H1 (cell line): ENCODE data around the gene EVPLL. TPM values are rescaled to one million over a fixed set of nuclear protein-coding genes. Genes with fewer than 3 reads are reported as not detected.
"Not testable (repeated sequence)": the region's sequence is repeated elsewhere in the genome, so short reads cannot be mapped to it uniquely, and the experiment has no call there.

ENCODE experiments used
- CTCF ChIA-PET: fragments of 300-600 bp; sonication (Branson Sonifier 250); formaldehyde crosslinking; loops from one replicate; lab custom pipeline; 2021; ENCODE audit not compliant: partially characterized antibody; lab: Charles Lee
- POLR2A ChIA-PET: fragments of 300-600 bp; sonication (Branson Sonifier 250); formaldehyde crosslinking; loops from one replicate; lab custom pipeline; 2021; ENCODE audit warnings: inconsistent platforms; ENCODE audit not compliant: partially characterized antibody; lab: Charles Lee
- DNase-seq, 2 experiments: peaks; one replicate each; pipeline versions ENCODE4 v3.0.0 to v3.0.0-alpha.2; 2010 to 2022; ENCODE audit warnings: low spot score in 2 of 2, low read depth in 1 of 2, mixed read lengths in 1 of 2
- FAIRE-seq: peaks from 2 replicates; lab custom pipeline; 2011; peaks lifted over from hg19 to GRCh38; lab: Jason Lieb, UNC
- H2AFZ ChIP-seq: 2 replicates; pipeline ENCODE4 v1.8.1; 2012; ENCODE audit warnings: low read length, inconsistent platforms
- H2AK5ac ChIP-seq: 2 replicates; pipeline ENCODE4 v1.6.1; 2013; ENCODE audit warnings: low read depth, low read length
- H2BK120ac ChIP-seq: replicated peaks from 2 replicates; pipeline ENCODE3; 2013; ENCODE audit warnings: low read depth, low read length, inconsistent platforms
- H2BK12ac ChIP-seq: 2 replicates; pipeline ENCODE4 v1.6.1; 2013; ENCODE audit warnings: low read depth, low read length
- H2BK15ac ChIP-seq: 2 replicates; pipeline ENCODE4 v1.6.1; 2013; ENCODE audit warnings: low read length
- H2BK20ac ChIP-seq: 2 replicates; pipeline ENCODE4 v1.6.1; 2013; ENCODE audit warnings: low read length
- H2BK5ac ChIP-seq: 2 replicates; pipeline ENCODE4 v1.6.1; 2013; ENCODE audit warnings: low read depth, low read length
- H3K14ac ChIP-seq: 2 replicates; pipeline ENCODE4 v1.6.1; 2013; ENCODE audit warnings: inconsistent platforms; ENCODE audit not compliant: insufficient read length
- H3K18ac ChIP-seq: 2 replicates; pipeline ENCODE4 v1.6.1; 2013; ENCODE audit warnings: low read length; ENCODE audit errors: extremely low read depth
- H3K23ac ChIP-seq: 2 replicates; pipeline ENCODE4 v1.6.1; 2013; ENCODE audit warnings: inconsistent platforms; ENCODE audit not compliant: insufficient read length
- H3K23me2 ChIP-seq: 2 replicates; pipeline ENCODE4 v1.6.1; 2013; ENCODE audit warnings: low read depth, low read length
- H3K27ac ChIP-seq: 2 replicates; pipeline ENCODE4 v1.6.1; 2011; ENCODE audit warnings: low read depth, low read length, inconsistent platforms
- H3K27me3 ChIP-seq, 4 experiments: replicated peaks in 1 of 4; 1 replicate in 1 of 4; 2 replicates in 3 of 4; pipeline versions ENCODE4 v1.6.1 to v1.8.1; 2011 to 2013; ENCODE audit warnings: low read length in 3 of 4, mild to moderate bottlenecking in 3 of 4, inconsistent platforms in 2 of 4, mixed read lengths in 2 of 4, moderate library complexity in 1 of 4; ENCODE audit not compliant: control insufficient read depth in 3 of 4, insufficient read depth in 3 of 4; ENCODE audit errors: extremely low read depth in 1 of 4
- H3K36me3 ChIP-seq, 4 experiments: 2 replicates each; pipeline versions ENCODE4 v1.6.1 to v1.8.1; 2011 to 2013; ENCODE audit warnings: mild to moderate bottlenecking in 4 of 4, low read length in 3 of 4, moderate library complexity in 2 of 4, control low read depth in 1 of 4, inconsistent platforms in 1 of 4; ENCODE audit not compliant: insufficient read depth in 4 of 4, control insufficient read depth in 2 of 4
- H3K4ac ChIP-seq: replicated peaks from 2 replicates; pipeline ENCODE3; 2013; ENCODE audit warnings: low read length, low read depth, mixed read lengths, inconsistent platforms; ENCODE audit not compliant: insufficient read length
- H3K4me1 ChIP-seq, 4 experiments: replicated peaks in 1 of 4; 1 replicate in 1 of 4; 2 replicates in 3 of 4; pipeline versions ENCODE4 v1.6.1 to v1.8.1; 2011 to 2013; ENCODE audit warnings: low read length in 3 of 4, inconsistent platforms in 2 of 4, mixed read lengths in 1 of 4; ENCODE audit not compliant: insufficient read depth in 4 of 4, control insufficient read depth in 3 of 4
- H3K4me2 ChIP-seq, 2 experiments: 2 replicates each; pipeline versions ENCODE4 v1.6.1 to v1.8.1; 2011 to 2013; ENCODE audit warnings: low read depth in 2 of 2, low read length in 2 of 2, control low read depth in 1 of 2, inconsistent platforms in 1 of 2, mild to moderate bottlenecking in 1 of 2; ENCODE audit not compliant: insufficient read depth in 1 of 2
- H3K4me3 ChIP-seq, 4 experiments: fragments of 200-600, 300-600 bp in 1 of 4; sonication (generic), shearing (Covaris generic), sonication (Bioruptor Twin) in 1 of 4; 2 replicates each; pipeline versions ENCODE4 v1.5.1 to v1.8.1; 2011 to 2016; ENCODE audit warnings: low read length in 4 of 4, low read depth in 3 of 4, control low read depth in 2 of 4, inconsistent platforms in 2 of 4, mild to moderate bottlenecking in 2 of 4, mixed read lengths in 1 of 4, moderate library complexity in 1 of 4; ENCODE audit not compliant: insufficient read depth in 2 of 4; ENCODE audit errors: extremely low read depth in 1 of 4
- H3K56ac ChIP-seq: replicated peaks from 2 replicates; pipeline ENCODE3; 2013; ENCODE audit warnings: low read depth, mild to moderate bottlenecking, mixed read lengths, low read length, inconsistent platforms; ENCODE audit not compliant: insufficient read length
- H3K79me1 ChIP-seq: 2 replicates; pipeline ENCODE4 v1.6.1; 2013; ENCODE audit warnings: low read depth, low read length, control low read depth
- H3K79me2 ChIP-seq, 2 experiments: 2 replicates each; pipeline versions ENCODE4 v1.6.1 to v1.8.1; 2012 to 2013; ENCODE audit warnings: low read length in 2 of 2, mild to moderate bottlenecking in 2 of 2, inconsistent platforms in 1 of 2; ENCODE audit not compliant: insufficient read depth in 2 of 2, control insufficient read depth in 1 of 2
- H3K9ac ChIP-seq, 4 experiments: replicated peaks in 1 of 4; 1 replicate in 1 of 4; 2 replicates in 3 of 4; pipeline versions ENCODE4 v1.6.1 to v1.8.1; 2011 to 2013; ENCODE audit warnings: low read depth in 3 of 4, low read length in 3 of 4, control low read depth in 2 of 4, mild to moderate bottlenecking in 2 of 4, moderate library complexity in 2 of 4, inconsistent platforms in 1 of 4; ENCODE audit errors: extremely low read depth in 1 of 4
- H3K9me3 ChIP-seq, 2 experiments: 2 replicates each; pipeline versions ENCODE4 v1.6.1 to v1.8.1; 2012 to 2013; ENCODE audit warnings: mild to moderate bottlenecking in 2 of 2, moderate library complexity in 2 of 2, control low read depth in 1 of 2, inconsistent platforms in 1 of 2, low read depth in 1 of 2, low read length in 1 of 2, mixed read lengths in 1 of 2; ENCODE audit not compliant: insufficient read depth in 2 of 2
- H4K20me1 ChIP-seq, 2 experiments: replicated peaks in 1 of 2; 2 replicates each; pipeline versions ENCODE3 to v1.8.1; 2011 to 2013; ENCODE audit warnings: inconsistent platforms in 2 of 2, low read length in 2 of 2, mild to moderate bottlenecking in 1 of 2; ENCODE audit not compliant: insufficient read depth in 2 of 2, control insufficient read depth in 1 of 2
- H4K5ac ChIP-seq: 2 replicates; pipeline ENCODE4 v1.6.1; 2013; ENCODE audit warnings: low read length, low read depth, mixed read lengths, inconsistent platforms; ENCODE audit not compliant: insufficient read length
- H4K8ac ChIP-seq: 2 replicates; pipeline ENCODE4 v1.8.0; 2013; ENCODE audit warnings: mild to moderate bottlenecking, moderate library complexity, low read length, inconsistent platforms; ENCODE audit not compliant: insufficient read depth; ENCODE audit errors: extremely low read depth
- H4K91ac ChIP-seq: replicated peaks from 2 replicates; pipeline ENCODE3; 2013; ENCODE audit warnings: low read length, mixed read lengths, inconsistent platforms; ENCODE audit not compliant: insufficient read length
- WGBS, 2 experiments: shearing (Covaris generic) in 1 of 2; methylation state at CpG; one replicate each; pipeline versions ENCODE4 v1.1.6 to v1.1.7; 2013 to 2015; ENCODE audit warnings: low lambda C conversion rate in 2 of 2, mixed read lengths in 2 of 2, inconsistent platforms in 1 of 2, low coverage in 1 of 2, missing lambda C conversion rate in 1 of 2; ENCODE audit not compliant: insufficient replicate concordance in 2 of 2, insufficient coverage in 1 of 2, insufficient read length in 1 of 2; ENCODE audit errors: extremely low coverage in 1 of 2, missing lambda C conversion rate in 1 of 2; 5-methylcytosine and 5-hydroxymethylcytosine counted together
- polyA plus RNA-seq, 7 experiments: library from polyadenylated mRNA; depleted of rRNA in 3 of 7; stranded (reverse) in 5 of 7; unstranded in 2 of 7; fragments of >200 nt in 5 of 7; fragments of 200-250 nt in 2 of 7; gene quantifications; 1 replicate in 5 of 7; 2 replicates in 1 of 7; 4 replicates in 1 of 7; pipeline versions ENCODE4 v1.2.1 to v1.2.3, GENCODE V29; 2011 to 2013; ENCODE audit warnings: missing spikeins in 2 of 7, mixed read lengths in 2 of 7
- total RNA-seq: library from RNA; stranded (reverse); fragmentation: NEBNext Ultra II Directional; extraction: Animal tissue kit (Norgen Biotek cat#: 25700); gene quantifications from 2 replicates; pipeline ENCODE4 v1.2.1, GENCODE V29; 2021

EVPLL gene
- total and polyA plus RNA-seq, 2 of the 8 experiments (the other 6 are each of a cell fraction or from before 2014, with no cell fraction given), result 0.06 TPM; not detected in 1

- H3K18ac ChIP-seq, H4K20me1 ChIP-seq, H2BK120ac ChIP-seq, H3K79me1 ChIP-seq, H4K91ac ChIP-seq, H3K27ac ChIP-seq, H3K27me3 ChIP-seq, H3K23me2 ChIP-seq, H4K8ac ChIP-seq, H3K79me2 ChIP-seq, H2AK5ac ChIP-seq, H3K14ac ChIP-seq, H2BK20ac ChIP-seq, H3K56ac ChIP-seq, H3K4me1 ChIP-seq, H2AFZ ChIP-seq, POLR2A ChIA-PET, FAIRE-seq, H3K4me3 ChIP-seq, H3K23ac ChIP-seq, H3K4ac ChIP-seq, H2BK5ac ChIP-seq, H4K5ac ChIP-seq, H2BK15ac ChIP-seq, H3K9me3 ChIP-seq, H3K9ac ChIP-seq, CTCF ChIA-PET, H3K4me2 ChIP-seq, H2BK12ac ChIP-seq, H3K36me3 ChIP-seq, DNase-seq: not testable (repeated sequence)
- no CpG with 5 or more reads among the region's 6 CpGs for WGBS, 2 experiments
Measured at GRCh38 chr17:18425593-18425992, 48.0 kb downstream of the EVPLL start.

GRCh38 chr17:18426639-18427038, 49.1 kb downstream of the EVPLL start:
- H3K4ac ChIP-seq, H4K5ac ChIP-seq, H2BK15ac ChIP-seq, H3K4me3 ChIP-seq, H3K36me3 ChIP-seq, POLR2A ChIA-PET, H3K23ac ChIP-seq, H3K23me2 ChIP-seq, H3K4me1 ChIP-seq, H3K56ac ChIP-seq, H2BK5ac ChIP-seq, H3K79me2 ChIP-seq, H3K9me3 ChIP-seq, H3K79me1 ChIP-seq, FAIRE-seq, H2AK5ac ChIP-seq, H3K27ac ChIP-seq, H3K9ac ChIP-seq, H4K8ac ChIP-seq, H2BK12ac ChIP-seq, H3K14ac ChIP-seq, CTCF ChIA-PET, DNase-seq, H2AFZ ChIP-seq, H4K20me1 ChIP-seq, H3K4me2 ChIP-seq, H3K18ac ChIP-seq, H4K91ac ChIP-seq, H2BK120ac ChIP-seq, H2BK20ac ChIP-seq, H3K27me3 ChIP-seq: not testable (repeated sequence)
- no CpG with 5 or more reads among the region's 16 CpGs for WGBS, 2 experiments
